Mammary epithelial cell (primary cell): ENCODE results near the gene PSME4.

Experiments
- CTCF ChIP-seq, 2 donors: IDR thresholded peaks in 1 of 2; conservative IDR thresholded peaks in 1 of 2; 2 replicates each; pipeline ENCODE4 v1.5.1; 2011 to 2012; ENCODE audit warnings: inconsistent platforms in 2 of 2, low read length in 2 of 2, mild to moderate bottlenecking in 2 of 2, control low read depth in 1 of 2, low read depth in 1 of 2; ENCODE audit not compliant: insufficient read depth in 1 of 2; ENCODE audit errors: extremely low read depth in 1 of 2
- EZH2 ChIP-seq: IDR thresholded peaks from 2 replicates; pipeline ENCODE4 v1.6.1; 2012; ENCODE audit warnings: low read length, inconsistent platforms, borderline replicate concordance

GRCh38 chr2:53896864-53897263, 73.9 kb downstream of the PSME4 start:
- TF ChIP-seq EZH2 (no peak), CTCF (conservative IDR thresholded peaks at IDR 0.05 in 1 of 2, IDR thresholded peaks at IDR 0.05 in 1 of 2; ENCODE audit: extremely low read depth in 1 of 2, insufficient read depth in 1 of 2, low read depth in 1 of 2, low read length in 2 of 2) (no peak)
